Measurements from ENCODE around the gene PUM2.

GRCh38 chr2:20371323-20372025 is 20.8 kb upstream of the PUM2 start:
- TF ChIP-seq CTCF (conservative IDR thresholded peaks at IDR 0.05 in 1 of 2, IDR thresholded peaks at IDR 0.05 in 1 of 2; ENCODE audit: extremely low read depth in 1 of 2, insufficient read depth in 1 of 2, low read depth in 1 of 2, low read length in 2 of 2) = no peak
- no peak for TF ChIP-seq EZH2 (IDR thresholded peaks at IDR 0.05; ENCODE audit: borderline replicate concordance, low read length)
